ENCODE results near the gene TROAP.
"Not testable (repeated sequence)": the region's sequence is repeated elsewhere in the genome, so short reads cannot be mapped to it uniquely, and the experiment has no call there.

Gene TROAP, protein sequence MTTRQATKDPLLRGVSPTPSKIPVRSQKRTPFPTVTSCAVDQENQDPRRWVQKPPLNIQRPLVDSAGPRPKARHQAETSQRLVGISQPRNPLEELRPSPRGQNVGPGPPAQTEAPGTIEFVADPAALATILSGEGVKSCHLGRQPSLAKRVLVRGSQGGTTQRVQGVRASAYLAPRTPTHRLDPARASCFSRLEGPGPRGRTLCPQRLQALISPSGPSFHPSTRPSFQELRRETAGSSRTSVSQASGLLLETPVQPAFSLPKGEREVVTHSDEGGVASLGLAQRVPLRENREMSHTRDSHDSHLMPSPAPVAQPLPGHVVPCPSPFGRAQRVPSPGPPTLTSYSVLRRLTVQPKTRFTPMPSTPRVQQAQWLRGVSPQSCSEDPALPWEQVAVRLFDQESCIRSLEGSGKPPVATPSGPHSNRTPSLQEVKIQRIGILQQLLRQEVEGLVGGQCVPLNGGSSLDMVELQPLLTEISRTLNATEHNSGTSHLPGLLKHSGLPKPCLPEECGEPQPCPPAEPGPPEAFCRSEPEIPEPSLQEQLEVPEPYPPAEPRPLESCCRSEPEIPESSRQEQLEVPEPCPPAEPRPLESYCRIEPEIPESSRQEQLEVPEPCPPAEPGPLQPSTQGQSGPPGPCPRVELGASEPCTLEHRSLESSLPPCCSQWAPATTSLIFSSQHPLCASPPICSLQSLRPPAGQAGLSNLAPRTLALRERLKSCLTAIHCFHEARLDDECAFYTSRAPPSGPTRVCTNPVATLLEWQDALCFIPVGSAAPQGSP

DNA sequence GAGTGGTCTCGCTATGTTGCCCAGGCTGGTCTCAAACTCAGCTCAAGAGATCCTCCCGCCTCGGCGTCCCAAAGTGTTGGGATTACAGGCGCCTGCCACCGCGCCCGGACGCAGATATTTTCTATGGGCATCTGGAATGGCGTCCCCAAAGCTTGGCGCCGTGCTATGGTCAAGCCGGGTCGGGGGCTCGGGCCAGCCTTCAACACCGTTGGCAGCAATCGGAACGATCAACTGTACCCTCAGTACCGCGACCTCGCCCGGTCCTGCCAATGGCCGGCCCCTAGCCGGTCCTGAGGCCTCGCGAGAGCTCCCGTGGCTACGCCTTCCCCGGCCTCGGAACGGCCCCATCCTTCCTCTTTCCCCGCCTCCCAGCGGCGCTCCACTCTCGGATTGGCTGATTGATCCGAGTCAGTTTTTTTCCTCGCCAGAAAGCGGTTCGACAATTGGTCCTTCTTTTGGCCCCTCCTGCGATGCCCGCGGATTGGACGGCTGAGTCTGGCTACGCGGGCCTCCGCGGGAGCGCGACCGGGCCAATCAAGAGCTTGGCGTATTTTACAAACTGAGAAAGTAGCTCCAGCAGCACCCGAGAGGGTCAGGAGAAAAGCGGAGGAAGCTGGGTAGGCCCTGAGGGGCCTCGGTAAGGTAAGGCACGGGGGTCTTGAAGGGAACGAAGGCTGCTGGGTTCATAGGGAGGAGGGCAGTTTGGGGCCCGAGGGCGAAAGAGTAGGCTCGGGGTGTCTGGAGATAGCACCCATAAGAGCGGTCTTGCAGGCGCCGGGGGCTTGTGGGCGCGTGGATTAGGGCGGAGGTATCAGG, at the start of gene TROAP:
Gene TROAP, plus strand, starts transcription at position 548 of the 816 bp plus-strand sequence. CDS start 354 bp downstream, outside the sequence.
- Mint-ChIP-seq H3K4me3 (peak within 1 kb of the TSS; percentile 94), H3K4me1 (ENCODE audit: low read depth) (peaks cover 28% of the 10 kb centered on the region), H3K9me3 (no peaks in the 10 kb centered on the region), H3K27ac (peak within 1 kb of the TSS; percentile 87), H3K27me3 (ENCODE audit: low read depth) (peaks cover 3% of the 10 kb centered on the region), H3K36me3 (ENCODE audit: low read depth) (peaks cover 10% of the 10 kb centered on the region)

DNA sequence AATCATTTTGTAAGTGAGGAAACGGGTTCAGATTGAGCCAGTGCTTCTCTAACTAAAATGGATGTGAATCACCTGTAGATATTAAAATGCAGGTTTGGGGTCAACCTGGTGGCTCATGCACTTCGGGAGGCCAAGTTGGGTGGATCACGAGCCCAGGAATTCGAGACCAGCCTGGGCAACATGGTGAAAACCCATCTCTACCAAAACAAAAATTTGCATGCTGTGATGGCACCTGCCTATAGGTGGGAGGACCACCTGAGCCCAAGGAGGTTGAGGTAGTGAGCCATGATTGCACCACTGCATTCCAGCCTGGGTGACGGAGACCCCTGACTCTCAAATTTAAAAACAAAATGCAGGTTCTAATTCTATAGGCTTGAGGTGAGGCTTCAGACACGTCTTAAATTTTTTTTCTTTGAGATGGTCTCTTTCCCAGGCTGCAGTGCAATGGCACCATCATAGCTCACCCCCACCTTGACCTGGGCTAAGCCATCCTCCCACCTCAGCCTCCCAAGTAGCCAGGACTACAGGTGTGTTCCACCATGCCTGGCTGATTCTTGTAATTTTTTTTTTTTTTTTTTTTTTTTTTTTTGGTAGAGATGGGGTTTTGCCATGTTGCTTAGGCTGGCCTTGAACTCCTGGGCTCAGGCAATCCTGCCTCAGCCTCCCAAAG, 49.2 kb upstream of the TROAP start:
- H3K36me3 Mint-ChIP-seq (ENCODE audit: low read depth) = peaks cover 28% of the 10 kb centered on the region
- peaks cover 10% of the 10 kb centered on the region for H3K4me1 Mint-ChIP-seq (ENCODE audit: low read depth)
- H3K4me3 Mint-ChIP-seq = no peak overlapping the region
- no peak overlapping the region for H3K27ac Mint-ChIP-seq
- no peaks in the 10 kb centered on the region for H3K27me3 Mint-ChIP-seq (ENCODE audit: low read depth)
- no peaks in the 10 kb centered on the region for H3K9me3 Mint-ChIP-seq

DNA sequence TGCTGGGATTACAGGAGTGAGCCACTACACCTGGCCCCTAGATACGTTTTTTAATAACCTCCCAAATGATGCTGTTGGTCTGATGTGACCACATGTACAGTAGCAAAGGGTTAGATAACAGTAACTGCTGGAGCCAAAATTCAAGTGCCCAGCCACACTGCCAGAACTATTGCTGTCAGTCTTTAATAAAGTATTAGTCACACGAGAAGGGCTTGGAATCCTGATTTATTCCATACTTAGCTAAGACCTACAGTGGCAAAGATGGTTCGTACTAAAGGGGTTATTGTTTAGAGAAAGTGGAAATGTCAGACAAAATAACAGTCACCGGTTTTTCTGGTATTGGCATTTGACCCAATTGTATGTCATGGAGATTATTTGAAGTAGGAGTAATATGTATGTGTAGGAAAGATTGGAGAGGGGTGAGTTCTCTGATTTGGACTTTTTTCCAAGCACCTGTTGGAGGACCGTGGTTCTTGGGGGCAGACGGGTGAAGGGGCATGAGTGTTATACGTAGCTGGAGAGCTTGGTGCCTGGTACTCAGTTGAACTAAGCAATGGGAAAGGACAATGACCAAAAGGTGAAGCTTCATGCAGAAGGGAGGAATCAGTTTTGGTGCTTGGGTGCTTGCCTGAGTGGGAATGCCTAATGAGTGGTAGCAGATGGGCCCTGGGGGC, 48.5 kb upstream of the TROAP start:
- H3K4me1 Mint-ChIP-seq (ENCODE audit: low read depth) = peaks cover 10% of the 10 kb centered on the region

DNA sequence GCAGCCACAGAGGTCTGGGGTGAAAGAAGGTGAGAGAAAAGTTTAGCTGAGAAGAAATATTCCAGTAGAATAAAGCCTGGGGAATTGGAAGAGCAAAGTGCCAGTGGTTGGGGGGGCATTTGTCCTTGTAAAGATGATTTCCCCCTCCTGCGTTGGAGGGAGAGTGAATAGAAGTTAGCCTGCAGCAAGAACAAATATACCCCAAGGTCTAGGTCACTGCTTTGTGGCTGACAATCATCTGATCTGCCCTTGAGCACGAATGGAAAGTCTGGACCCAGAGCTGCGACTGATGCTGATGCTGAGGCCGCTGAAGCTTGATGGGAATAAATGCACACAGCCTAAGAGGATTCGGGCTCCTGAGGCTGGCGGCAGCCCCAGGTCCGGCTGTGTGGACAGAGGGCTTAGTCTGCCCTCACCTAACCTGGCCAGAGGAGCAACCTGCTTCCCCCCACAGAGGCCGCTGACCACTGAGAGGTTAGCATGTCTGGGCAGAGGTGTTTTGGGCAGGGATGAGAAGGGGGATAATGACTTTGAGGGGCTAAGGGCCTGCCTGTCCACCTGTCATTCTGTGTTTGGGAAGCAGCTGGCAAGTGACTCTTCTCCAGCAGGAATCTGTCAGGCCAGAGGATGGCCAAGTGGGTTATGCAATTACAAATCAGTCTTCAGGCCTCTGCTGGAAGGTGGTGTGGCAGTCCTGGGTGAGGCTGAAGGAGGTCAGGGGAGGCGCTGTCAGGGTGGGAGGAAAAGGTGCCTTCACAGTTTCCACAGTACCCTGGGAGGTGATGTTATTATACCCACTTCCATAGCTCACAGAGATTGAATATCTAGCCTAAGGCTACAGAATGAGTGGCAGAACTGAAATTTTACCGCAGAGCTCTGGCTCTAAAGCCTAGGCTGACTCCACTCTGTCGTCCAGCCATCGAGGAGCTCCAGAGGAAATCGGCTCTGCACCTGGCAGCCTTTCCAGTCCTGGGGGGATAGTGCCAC, 46.5 kb upstream of the TROAP start:
- H3K4me1 Mint-ChIP-seq (ENCODE audit: low read depth) = peaks cover 2% of the 10 kb centered on the region
- H3K4me3 Mint-ChIP-seq = no peak overlapping the region
- no peak overlapping the region for H3K27ac Mint-ChIP-seq
- H3K36me3 Mint-ChIP-seq (ENCODE audit: low read depth) = peaks cover 11% of the 10 kb centered on the region
- no peaks in the 10 kb centered on the region for H3K9me3 Mint-ChIP-seq
- peaks cover 5% of the 10 kb centered on the region for H3K27me3 Mint-ChIP-seq (ENCODE audit: low read depth)

More for the DNA sequence above, 48.5 kb upstream of the TROAP start:
- Mint-ChIP-seq H3K36me3 (ENCODE audit: low read depth) (peaks cover 25% of the 10 kb centered on the region), H3K9me3 (no peaks in the 10 kb centered on the region), H3K4me3 (no peak overlapping the region), H3K27ac (no peak overlapping the region), H3K27me3 (ENCODE audit: low read depth) (no peaks in the 10 kb centered on the region)

DNA sequence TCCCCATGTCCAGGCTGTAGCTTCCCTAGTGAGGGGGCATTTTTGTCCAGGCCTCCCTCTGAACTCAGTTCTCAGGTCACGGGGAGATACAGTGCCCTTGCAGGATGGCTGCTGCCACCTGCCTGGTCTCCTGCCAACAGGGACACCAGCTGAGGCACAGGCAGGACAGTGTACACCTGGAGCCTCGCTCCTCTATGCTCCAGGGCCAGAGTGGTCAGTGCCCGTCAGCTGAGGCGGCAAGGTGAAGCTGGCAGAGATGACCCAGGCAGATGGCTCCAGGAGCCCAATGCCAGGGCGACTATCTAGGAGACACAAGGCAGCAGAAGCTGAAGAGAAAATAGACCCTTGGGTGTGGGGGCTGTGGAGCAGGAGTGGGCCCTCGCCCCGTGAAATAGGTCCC, 45.6 kb upstream of the TROAP start:
- no peak overlapping the region for H3K4me3 Mint-ChIP-seq
- peaks cover 11% of the 10 kb centered on the region for H3K36me3 Mint-ChIP-seq (ENCODE audit: low read depth)
- H3K27ac Mint-ChIP-seq = no peak overlapping the region
- no peaks in the 10 kb centered on the region for H3K9me3 Mint-ChIP-seq
- H3K4me1 Mint-ChIP-seq (ENCODE audit: low read depth) = peaks cover 2% of the 10 kb centered on the region
- H3K27me3 Mint-ChIP-seq (ENCODE audit: low read depth) = peaks cover 11% of the 10 kb centered on the region

DNA sequence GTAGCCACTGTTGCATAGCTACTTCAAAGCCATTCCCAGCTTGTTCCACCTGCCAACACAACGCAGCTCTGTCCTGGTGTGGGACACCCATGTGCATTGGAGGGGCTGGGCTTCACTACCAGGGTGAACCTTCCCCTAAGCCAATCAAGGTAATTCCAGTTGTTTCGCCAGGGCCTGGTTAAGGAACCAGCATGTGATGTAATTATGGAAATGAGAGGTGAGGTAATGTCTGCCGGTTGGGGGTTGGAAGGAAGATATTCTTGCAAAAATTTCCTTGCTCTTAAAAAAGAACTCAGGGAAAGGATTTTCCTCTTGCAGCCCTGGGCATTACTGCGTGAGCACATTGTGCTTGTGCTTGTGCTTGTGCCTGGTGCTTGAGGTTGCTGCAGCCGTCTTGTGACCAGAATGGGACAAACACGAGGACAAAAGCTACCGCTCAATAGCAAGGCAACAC, 43.3 kb upstream of the TROAP start:
- Mint-ChIP-seq H3K27me3 (ENCODE audit: low read depth) (peaks cover 20% of the 10 kb centered on the region), H3K27ac (no peak overlapping the region), H3K4me3 (no peak overlapping the region), H3K36me3 (ENCODE audit: low read depth) (no peaks in the 10 kb centered on the region), H3K9me3 (no peaks in the 10 kb centered on the region), H3K4me1 (ENCODE audit: low read depth) (peaks cover 2% of the 10 kb centered on the region)

DNA sequence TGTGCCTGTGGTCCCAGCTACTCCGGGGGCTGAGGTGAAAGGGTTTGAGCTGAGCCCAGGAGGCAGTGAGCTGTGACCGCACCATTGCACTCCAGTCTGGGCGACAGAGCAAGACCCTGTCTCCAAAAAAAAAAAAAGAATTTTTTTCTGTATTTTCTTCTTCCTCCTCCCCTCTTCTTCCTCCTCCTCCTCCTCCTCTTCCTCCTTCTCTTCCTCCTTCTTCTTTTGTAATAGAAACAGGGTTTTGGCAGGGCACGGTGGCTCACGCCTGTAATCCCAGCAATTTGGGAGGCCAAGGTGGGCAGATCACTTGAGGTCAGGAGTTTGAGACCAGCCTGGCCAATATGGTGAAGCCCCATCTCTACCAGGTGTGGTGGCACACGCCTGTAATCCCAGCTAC, 42.5 kb upstream of the TROAP start:
- peaks cover 22% of the 10 kb centered on the region for H3K27me3 Mint-ChIP-seq (ENCODE audit: low read depth)
- H3K36me3 Mint-ChIP-seq (ENCODE audit: low read depth); H3K4me1 Mint-ChIP-seq (ENCODE audit: low read depth); H3K9me3 Mint-ChIP-seq; H3K27ac Mint-ChIP-seq; H3K4me3 Mint-ChIP-seq: not testable (repeated sequence)

DNA sequence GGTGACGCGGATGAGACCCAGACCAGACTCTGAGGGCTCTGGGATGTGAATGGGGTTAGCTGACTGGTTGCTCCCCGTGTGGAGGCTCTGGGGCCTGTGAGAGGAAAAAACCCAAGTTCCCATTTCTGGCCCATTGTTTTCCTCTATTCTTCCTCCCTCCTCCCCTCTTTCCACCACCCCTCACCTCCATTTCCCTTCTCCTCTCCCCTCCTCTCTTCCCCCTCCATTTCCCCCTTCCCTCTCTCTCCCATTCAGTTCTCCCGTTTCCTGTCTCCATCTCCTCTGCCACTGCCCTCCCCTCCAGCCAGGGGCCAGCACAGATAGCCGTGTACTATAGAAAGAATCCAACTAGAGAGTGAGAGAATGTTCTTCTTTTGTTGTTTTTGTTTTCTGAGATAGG, 40.8 kb upstream of the TROAP start:
- no peaks in the 10 kb centered on the region for H3K4me1 Mint-ChIP-seq (ENCODE audit: low read depth)
- no peak overlapping the region for H3K4me3 Mint-ChIP-seq
- no peaks in the 10 kb centered on the region for H3K36me3 Mint-ChIP-seq (ENCODE audit: low read depth)
- H3K9me3 Mint-ChIP-seq = no peaks in the 10 kb centered on the region
- peaks cover 31% of the 10 kb centered on the region for H3K27me3 Mint-ChIP-seq (ENCODE audit: low read depth)
- H3K27ac Mint-ChIP-seq = no peak overlapping the region

DNA sequence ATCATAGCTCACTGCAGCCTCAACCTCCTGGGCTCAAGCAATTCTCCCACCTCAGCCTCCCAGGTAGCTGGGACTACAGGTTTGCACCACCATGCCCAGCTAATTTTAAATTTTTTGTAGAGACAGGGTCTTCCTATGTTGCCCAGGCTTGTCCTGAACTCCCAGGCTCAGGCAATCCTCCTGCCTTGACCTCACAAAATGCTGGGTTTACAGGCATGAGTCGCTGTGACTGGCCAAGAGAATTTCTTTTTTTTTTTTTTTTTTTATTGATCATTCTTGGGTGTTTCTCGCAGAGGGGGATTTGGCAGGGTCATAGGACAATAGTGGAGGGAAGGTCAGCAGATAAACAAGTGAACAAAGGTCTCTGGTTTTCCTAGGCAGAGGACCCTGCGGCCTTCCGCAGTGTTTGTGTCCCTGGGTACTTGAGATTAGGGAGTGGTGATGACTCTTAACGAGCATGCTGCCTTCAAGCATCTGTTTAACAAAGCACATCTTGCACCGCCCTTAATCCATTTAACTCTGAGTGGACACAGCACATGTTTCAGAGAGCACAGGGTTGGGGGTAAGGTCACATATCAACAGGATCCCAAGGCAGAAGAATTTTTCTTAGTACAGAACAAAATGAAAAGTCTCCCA, 40.2 kb upstream of the TROAP start:
- not testable (repeated sequence) for H3K4me3 Mint-ChIP-seq; H3K27ac Mint-ChIP-seq; H3K4me1 Mint-ChIP-seq (ENCODE audit: low read depth); H3K9me3 Mint-ChIP-seq; H3K36me3 Mint-ChIP-seq (ENCODE audit: low read depth)
- H3K27me3 Mint-ChIP-seq (ENCODE audit: low read depth) = peaks cover 36% of the 10 kb centered on the region

DNA sequence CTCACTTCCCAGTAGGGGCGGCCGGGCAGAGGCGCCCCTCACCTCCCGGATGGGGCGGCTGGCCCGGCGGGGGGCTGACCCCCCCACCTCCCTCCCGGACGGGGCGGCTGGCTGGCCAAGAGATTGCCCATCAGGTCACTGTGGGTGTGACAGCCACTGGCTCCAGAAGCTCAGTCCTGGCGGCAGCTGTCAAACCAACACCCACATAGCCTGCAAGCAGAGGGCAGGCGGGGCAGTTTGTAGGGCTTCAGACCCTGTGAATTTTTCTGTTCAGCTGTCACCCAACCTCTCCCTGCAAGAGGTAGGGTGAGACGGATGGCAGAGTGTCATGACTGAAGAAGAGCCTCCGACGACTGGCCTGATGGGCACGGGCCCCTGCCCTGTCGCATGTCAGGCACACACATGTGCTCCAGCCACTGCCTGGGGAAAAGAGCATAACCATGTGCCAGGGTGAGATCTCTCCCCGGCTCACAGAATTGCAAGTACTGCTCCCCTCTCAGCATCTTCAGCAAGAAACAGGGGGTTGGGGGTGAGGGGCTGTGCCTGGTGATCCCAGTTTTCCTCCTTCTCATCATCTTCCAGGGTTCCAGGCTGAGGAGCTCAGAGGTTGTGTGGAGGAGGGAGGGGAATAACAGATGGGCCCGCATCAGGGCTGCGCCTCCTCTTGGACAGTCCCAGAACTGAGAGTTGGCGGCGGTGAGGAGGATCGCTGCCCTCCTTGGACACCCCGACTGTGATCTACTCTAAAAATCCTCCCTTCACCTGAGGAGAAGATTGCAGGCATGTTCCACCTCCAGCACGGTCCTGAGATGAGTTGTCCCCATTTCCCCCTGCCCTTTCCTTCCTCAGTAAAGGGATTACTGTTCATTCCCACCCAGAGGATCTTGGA, 39.3 kb upstream of the TROAP start:
- H3K27ac Mint-ChIP-seq = no peak overlapping the region
- H3K4me1 Mint-ChIP-seq (ENCODE audit: low read depth) = peaks cover 4% of the 10 kb centered on the region
- no peaks in the 10 kb centered on the region for H3K9me3 Mint-ChIP-seq
- no peak overlapping the region for H3K4me3 Mint-ChIP-seq
- H3K36me3 Mint-ChIP-seq (ENCODE audit: low read depth) = no peaks in the 10 kb centered on the region
- peaks cover 44% of the 10 kb centered on the region for H3K27me3 Mint-ChIP-seq (ENCODE audit: low read depth)

DNA sequence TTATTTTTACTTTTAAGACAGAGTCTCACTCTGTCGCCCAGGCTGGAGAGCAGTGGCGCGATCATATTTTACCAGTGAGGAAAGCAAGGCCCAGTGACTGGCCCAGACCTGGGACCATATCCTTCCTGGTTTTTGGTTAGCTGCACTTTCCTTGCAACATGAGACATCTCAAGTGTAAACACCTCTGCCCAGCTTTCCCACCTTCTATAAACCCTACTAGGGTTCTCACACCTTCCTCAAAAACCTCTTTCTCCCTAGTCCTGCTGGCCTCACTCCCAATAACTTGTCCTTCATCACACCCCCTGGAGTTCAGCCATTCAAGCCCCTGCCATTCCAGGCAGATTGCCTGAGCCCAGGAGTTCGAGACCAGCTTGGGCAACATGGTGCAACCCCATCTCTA, 38.4 kb upstream of the TROAP start:
- Mint-ChIP-seq H3K27ac (no peak overlapping the region), H3K9me3 (no peaks in the 10 kb centered on the region), H3K4me1 (ENCODE audit: low read depth) (peaks cover 4% of the 10 kb centered on the region), H3K36me3 (ENCODE audit: low read depth) (no peaks in the 10 kb centered on the region), H3K4me3 (no peak overlapping the region), H3K27me3 (ENCODE audit: low read depth) (peaks cover 47% of the 10 kb centered on the region)

DNA sequence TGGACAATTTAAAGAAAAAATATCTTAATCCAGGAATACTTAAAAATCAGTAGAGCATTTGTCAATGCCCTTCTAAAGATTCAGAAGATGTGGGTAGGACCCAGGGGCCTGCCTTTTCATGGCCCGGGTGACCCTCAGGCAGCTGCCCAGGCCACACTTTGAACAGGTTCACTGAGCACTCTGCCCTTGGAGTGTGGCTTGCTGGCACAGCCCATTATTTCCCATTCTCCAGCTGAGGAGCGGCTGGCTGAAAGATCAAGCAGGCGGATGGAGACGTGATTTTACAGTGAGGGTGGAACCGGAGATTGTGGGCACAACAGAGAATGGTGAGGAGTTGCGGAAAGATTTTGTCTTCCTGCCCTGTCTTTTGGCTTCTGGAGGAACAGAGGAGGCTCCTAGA, 35.2 kb upstream of the TROAP start:
- Mint-ChIP-seq H3K9me3 (no peaks in the 10 kb centered on the region), H3K27me3 (ENCODE audit: low read depth) (peaks cover 41% of the 10 kb centered on the region), H3K4me1 (ENCODE audit: low read depth) (peaks cover 4% of the 10 kb centered on the region), H3K4me3 (no peak overlapping the region), H3K27ac (no peak overlapping the region), H3K36me3 (ENCODE audit: low read depth) (no peaks in the 10 kb centered on the region)

All from T-helper 1 cell treated with Interleukin-12 subunit alpha and Interleukin-12 subunit beta and Interleukin-4 antibody, amounts not matched to agents 30 μg/mL and 1 μg/mL, for 36 hours (primary cell).